Mesendoderm (in vitro differentiated cells): Measurements from ENCODE around the gene TRABD2B.

Source experiments
- DNase-seq: peaks from one replicate; pipeline ENCODE4 v3.0.0; 2013
- H2AK5ac ChIP-seq: 2 replicates; pipeline ENCODE4 v1.6.1; 2013; ENCODE audit warnings: low read length, inconsistent platforms
- H2BK120ac ChIP-seq: 2 replicates; pipeline ENCODE4 v1.6.1; 2013; ENCODE audit warnings: low read depth, mild to moderate bottlenecking, low read length, moderate library complexity, mixed read lengths
- H2BK15ac ChIP-seq: replicated peaks from 2 replicates; pipeline ENCODE4 v1.6.1; 2013; ENCODE audit warnings: low read depth, mild to moderate bottlenecking, moderate library complexity
- H2BK5ac ChIP-seq: 2 replicates; pipeline ENCODE4 v1.6.1; 2013; ENCODE audit warnings: low read length, inconsistent platforms
- H3K18ac ChIP-seq: 2 replicates; pipeline ENCODE4 v1.6.1; 2013; ENCODE audit warnings: mild to moderate bottlenecking, low read length, mixed read lengths
- H3K23ac ChIP-seq: one replicate; pipeline ENCODE4 v1.6.1; 2013; ENCODE audit warnings: low read length
- H3K27ac ChIP-seq: 2 replicates; pipeline ENCODE4 v1.5.1; 2013; ENCODE audit warnings: low read depth, mild to moderate bottlenecking, inconsistent platforms, low read length, moderate library complexity
- H3K27me3 ChIP-seq: 2 replicates; pipeline ENCODE4 v1.6.1; 2013; ENCODE audit warnings: low read length, control low read depth, mild to moderate bottlenecking, inconsistent platforms; ENCODE audit not compliant: insufficient read depth, poor library complexity
- H3K36me3 ChIP-seq: 2 replicates; pipeline ENCODE4 v1.6.1; 2013; ENCODE audit warnings: low read length, inconsistent platforms; ENCODE audit not compliant: control insufficient read depth, insufficient read depth
- H3K4ac ChIP-seq: one replicate; pipeline ENCODE4 v1.6.1; 2013; ENCODE audit warnings: low read depth, mild to moderate bottlenecking, low read length, moderate library complexity
- H3K4me1 ChIP-seq: 2 replicates; pipeline ENCODE4 v1.6.1; 2013; ENCODE audit warnings: low read depth, low read length, inconsistent platforms; ENCODE audit not compliant: control insufficient read depth
- H3K4me2 ChIP-seq: 2 replicates; pipeline ENCODE4 v1.6.1; 2013; ENCODE audit warnings: low read length
- H3K4me3 ChIP-seq: 2 replicates; pipeline ENCODE4 v1.5.1; 2013; ENCODE audit warnings: mild to moderate bottlenecking, low read length
- H3K56ac ChIP-seq: one replicate; pipeline ENCODE4 v1.6.1; 2013; ENCODE audit warnings: low read length
- H3K79me1 ChIP-seq: 2 replicates; pipeline ENCODE4 v1.6.1; 2013; ENCODE audit warnings: low read length, inconsistent platforms
- H3K79me2 ChIP-seq: 2 replicates; pipeline ENCODE4 v1.6.1; 2013; ENCODE audit warnings: mild to moderate bottlenecking, low read length; ENCODE audit not compliant: control insufficient read depth, insufficient read depth
- H3K9ac ChIP-seq: 2 replicates; pipeline ENCODE4 v1.6.1; 2013; ENCODE audit warnings: low read length, inconsistent platforms
- H4K5ac ChIP-seq: one replicate; pipeline ENCODE4 v1.6.1; 2013; ENCODE audit warnings: low read length
- H4K8ac ChIP-seq: one replicate; pipeline ENCODE4 v1.6.1; 2013; ENCODE audit warnings: low read depth, mild to moderate bottlenecking, control low read depth, low read length, moderate library complexity
- WGBS: extraction: QIAGEN DNeasy Blood & Tissue Kit; methylation state at CpG from one replicate; pipeline ENCODE4 v1.1.7; 2013; ENCODE audit warnings: low lambda C conversion rate, missing lambda C conversion rate; ENCODE audit not compliant: insufficient coverage; ENCODE audit errors: extremely low coverage; 5-methylcytosine and 5-hydroxymethylcytosine counted together

TRABD2B gene

GRCh38 chr1:47759936-47760629 lies 237.1 kb downstream of the TRABD2B start:
- H3K4me2 ChIP-seq: no peak overlapping the region
- no peak overlapping the region for H2BK15ac ChIP-seq
- H3K9ac ChIP-seq: no peak overlapping the region
- no peak overlapping the region for H2AK5ac ChIP-seq
- no peak overlapping the region for H3K56ac ChIP-seq
- no peak overlapping the region for H3K27ac ChIP-seq
- no peak overlapping the region for H2BK120ac ChIP-seq
- no peak for DNase-seq
- H3K18ac ChIP-seq: no peak overlapping the region
- no peaks in the 10 kb centered on the region for H3K36me3 ChIP-seq
- peaks cover 3% of the 10 kb centered on the region for H3K4me1 ChIP-seq
- H3K23ac ChIP-seq: no peak overlapping the region
- H3K79me1 ChIP-seq: no peaks in the 10 kb centered on the region
- no peak overlapping the region for H4K8ac ChIP-seq
- H4K5ac ChIP-seq: no peak overlapping the region
- H3K27me3 ChIP-seq: no peaks in the 10 kb centered on the region
- no peak overlapping the region for H3K4me3 ChIP-seq
- H3K79me2 ChIP-seq: no peaks in the 10 kb centered on the region
- no peak overlapping the region for H2BK5ac ChIP-seq
- H3K4ac ChIP-seq: no peak overlapping the region
- no CpG with 5 or more reads among the region's 9 CpGs for WGBS

GRCh38 chr1:47759251-47759935 lies 237.8 kb downstream of the TRABD2B start:
- Histone ChIP-seq H3K4ac (no peak overlapping the region), H3K18ac (no peak overlapping the region), H3K56ac (no peak overlapping the region), H3K9ac (no peak overlapping the region), H2BK15ac (no peak overlapping the region), H3K27ac (no peak overlapping the region), H3K79me1 (no peaks in the 10 kb centered on the region), H3K4me1 (peaks cover 3% of the 10 kb centered on the region), H2BK5ac (no peak overlapping the region), H3K4me3 (no peak overlapping the region), H3K36me3 (no peaks in the 10 kb centered on the region), H4K8ac (no peak overlapping the region), H3K4me2 (no peak overlapping the region), H2BK120ac (no peak overlapping the region), H4K5ac (no peak overlapping the region), H3K79me2 (no peaks in the 10 kb centered on the region), H2AK5ac (no peak overlapping the region), H3K23ac (no peak overlapping the region), H3K27me3 (no peaks in the 10 kb centered on the region)
- DNase-seq: no peak
- WGBS: no CpG with 5 or more reads among the region's 12 CpGs

GRCh38 chr1:47758341-47759250 lies 238.6 kb downstream of the TRABD2B start:
- no CpG with 5 or more reads among the region's 20 CpGs for WGBS
- Histone ChIP-seq H3K79me2 (no peaks in the 10 kb centered on the region), H4K5ac (no peak overlapping the region), H2BK5ac (no peak overlapping the region), H2BK15ac (no peak overlapping the region), H3K4me2 (no peak overlapping the region), H3K79me1 (no peaks in the 10 kb centered on the region), H2AK5ac (no peak overlapping the region), H3K23ac (no peak overlapping the region), H3K27ac (no peak overlapping the region), H3K27me3 (no peaks in the 10 kb centered on the region), H3K4me3 (no peak overlapping the region), H3K4ac (no peak overlapping the region), H3K56ac (peak overlapping the region; percentile 7), H3K9ac (no peak overlapping the region), H2BK120ac (no peak overlapping the region), H3K4me1 (peaks cover 3% of the 10 kb centered on the region), H3K36me3 (no peaks in the 10 kb centered on the region), H4K8ac (no peak overlapping the region), H3K18ac (no peak overlapping the region)
- DNase-seq: peak; percentile 68

- Histone ChIP-seq H3K18ac (no peak overlapping the region), H3K4me1 (peaks cover 3% of the 10 kb centered on the region), H3K4me2 (no peak overlapping the region), H2BK15ac (no peak overlapping the region), H3K56ac (no peak overlapping the region), H3K36me3 (no peaks in the 10 kb centered on the region), H2BK120ac (no peak overlapping the region), H2BK5ac (no peak overlapping the region), H3K79me1 (no peaks in the 10 kb centered on the region), H3K27me3 (no peaks in the 10 kb centered on the region), H2AK5ac (no peak overlapping the region), H4K8ac (no peak overlapping the region), H3K4me3 (no peak overlapping the region), H4K5ac (no peak overlapping the region), H3K79me2 (no peaks in the 10 kb centered on the region), H3K27ac (no peak overlapping the region), H3K23ac (no peak overlapping the region), H3K9ac (no peak overlapping the region), H3K4ac (no peak overlapping the region)
- WGBS: no CpG with 5 or more reads among the region's 7 CpGs
- no peak for DNase-seq
These were observed 239.8 kb downstream of the TRABD2B start for GRCh38 chr1:47757226-47757975.

GRCh38 chr1:47756411-47756810 lies 240.8 kb downstream of the TRABD2B start:
- Histone ChIP-seq H2BK5ac (no peak overlapping the region), H3K4me2 (no peak overlapping the region), H3K56ac (no peak overlapping the region), H3K27ac (no peak overlapping the region), H3K4ac (no peak overlapping the region), H2BK15ac (no peak overlapping the region), H3K79me2 (no peaks in the 10 kb centered on the region), H3K36me3 (no peaks in the 10 kb centered on the region), H3K4me1 (peaks cover 3% of the 10 kb centered on the region), H2AK5ac (no peak overlapping the region), H4K8ac (no peak overlapping the region), H4K5ac (no peak overlapping the region), H3K18ac (no peak overlapping the region), H3K4me3 (no peak overlapping the region), H2BK120ac (no peak overlapping the region), H3K9ac (no peak overlapping the region), H3K79me1 (no peaks in the 10 kb centered on the region), H3K27me3 (no peaks in the 10 kb centered on the region), H3K23ac (no peak overlapping the region)
- WGBS: no CpG with 5 or more reads among the region's 8 CpGs
- no peak for DNase-seq
